Activated CD4-positive, CD25-positive, alpha-beta regulatory T cell treated with anti-CD3 and anti-CD28 coated beads, Interleukin-2, amount 50 U/mL, for 72 hours (primary cell): Measurements from ENCODE around the gene PKD2L2.
A peak's percentile ranks its signal among the peaks of the same experiment; 100 is the strongest.
"Not testable (repeated sequence)": the region's sequence is repeated elsewhere in the genome, so short reads cannot be mapped to it uniquely, and the experiment has no call there.

Experiments
- DNase-seq: peaks from one replicate; pipeline ENCODE4 v3.0.0; 2021

PKD2L2 gene

DNA sequence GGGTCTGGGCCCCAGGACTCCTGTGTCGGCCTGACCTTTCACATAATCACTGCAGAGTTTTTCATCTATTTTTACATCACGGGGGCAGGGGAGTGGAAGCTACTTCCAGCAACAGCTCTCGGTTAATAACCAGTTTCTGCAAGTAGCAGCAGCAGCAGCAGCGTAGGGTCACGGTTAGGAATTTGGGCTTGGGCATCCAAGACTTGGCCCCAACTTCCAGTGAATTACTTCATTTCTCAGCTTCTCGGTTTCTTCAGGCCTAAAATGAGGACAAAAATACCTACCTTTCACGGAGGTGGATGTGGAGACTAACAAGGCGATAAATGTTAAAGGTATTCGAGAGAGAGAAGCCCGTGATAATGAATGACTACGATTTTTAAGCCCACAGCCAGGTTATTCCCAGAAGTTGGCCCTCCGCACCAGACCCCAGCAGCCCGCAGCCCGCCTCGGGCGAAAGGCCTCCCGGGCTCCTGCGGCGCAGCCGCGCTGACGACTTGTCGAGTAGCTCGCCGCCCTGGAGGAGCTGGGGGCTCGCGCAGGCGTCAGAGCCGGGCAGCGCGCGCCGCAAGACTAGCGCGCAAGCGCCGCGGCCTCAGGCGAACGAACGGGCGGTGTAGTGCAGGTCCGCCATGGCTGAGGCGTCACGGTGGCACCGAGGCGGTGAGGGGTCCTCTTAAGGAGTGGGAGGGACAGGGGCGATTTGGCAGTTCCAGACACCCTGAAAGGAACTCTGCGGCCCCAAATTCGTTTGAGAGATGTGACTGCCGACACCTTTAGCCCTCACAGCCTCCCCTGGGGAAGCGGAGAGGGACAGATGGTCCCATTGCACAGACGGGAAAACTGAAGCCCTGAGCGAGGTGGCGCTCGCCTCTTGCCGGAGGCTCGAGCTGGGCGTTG, at the start of gene PKD2L2:
Gene PKD2L2, plus strand, starts transcription at position 595 of the 897 bp plus-strand sequence. Its CDS starts 35 bp downstream, at position 630.
- peak; percentile 83 for DNase-seq

DNA sequence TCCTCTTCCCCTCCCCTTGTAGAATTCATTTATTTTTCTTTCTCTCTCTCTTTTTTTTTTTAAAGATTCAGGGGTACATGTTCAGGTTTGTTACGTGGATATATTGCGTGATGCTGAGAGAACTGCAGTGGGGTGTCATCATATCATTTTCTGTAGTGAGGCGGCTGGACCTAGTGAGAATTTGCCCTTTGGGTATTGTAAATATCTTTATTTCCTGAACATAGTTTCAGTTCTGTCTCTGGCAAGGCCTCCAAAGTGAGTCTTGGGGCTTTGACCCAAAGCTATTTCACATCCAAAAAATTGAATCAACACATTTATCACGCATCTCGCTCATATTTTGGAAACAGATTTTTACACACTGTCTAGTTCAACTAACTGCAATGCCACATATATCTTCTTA, 47.0 kb upstream of the PKD2L2 start:
- DNase-seq: no peak

DNA sequence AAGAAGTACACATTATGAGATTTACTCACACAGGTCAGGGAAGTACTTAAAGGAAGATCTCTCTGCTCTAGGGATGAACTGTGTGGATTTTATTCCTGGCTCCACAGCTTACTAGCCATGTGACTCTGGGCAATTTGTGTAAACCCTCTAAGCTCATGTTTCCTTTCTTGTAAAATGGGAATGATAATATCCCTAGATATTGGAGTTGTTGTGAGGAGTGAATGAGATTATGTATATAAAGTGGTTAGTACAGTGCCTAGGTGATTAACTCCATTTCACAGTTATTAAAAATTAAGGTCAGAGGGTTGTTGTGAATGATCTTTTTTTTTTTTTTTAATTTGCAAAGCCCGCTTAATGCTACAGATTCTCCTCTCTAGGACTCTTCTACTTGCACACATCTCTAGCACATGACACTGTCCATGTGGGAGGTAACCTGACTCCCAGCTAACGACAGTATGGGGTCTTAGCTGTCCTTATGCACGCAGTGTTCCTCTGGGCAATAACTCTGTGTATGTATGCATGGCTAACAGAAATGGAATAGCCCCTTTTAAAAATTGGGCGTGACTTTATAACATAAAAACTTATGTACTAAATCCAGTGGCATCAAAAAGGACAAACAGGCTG, 45.5 kb upstream of the PKD2L2 start:
- DNase-seq: no peak

DNA sequence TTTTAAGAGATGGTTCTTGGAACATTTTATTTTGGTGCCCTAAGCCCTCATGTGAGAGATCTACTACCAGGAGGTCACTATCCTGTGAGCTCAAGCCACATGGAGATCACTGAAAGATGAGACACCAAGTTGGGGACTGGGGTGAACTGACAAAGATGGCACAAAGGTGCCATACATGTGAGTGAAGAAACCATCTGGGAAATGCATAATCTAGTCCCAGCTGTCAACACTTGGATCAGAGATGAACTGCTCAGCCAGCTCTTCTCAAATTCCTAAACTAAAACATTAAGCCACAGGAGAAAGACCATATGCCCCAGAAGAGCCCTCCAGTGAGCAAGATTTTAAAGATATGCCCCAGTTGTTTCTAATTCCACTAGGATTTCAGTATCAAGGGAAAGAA, 43.8 kb upstream of the PKD2L2 start:
- DNase-seq: no peak

DNA sequence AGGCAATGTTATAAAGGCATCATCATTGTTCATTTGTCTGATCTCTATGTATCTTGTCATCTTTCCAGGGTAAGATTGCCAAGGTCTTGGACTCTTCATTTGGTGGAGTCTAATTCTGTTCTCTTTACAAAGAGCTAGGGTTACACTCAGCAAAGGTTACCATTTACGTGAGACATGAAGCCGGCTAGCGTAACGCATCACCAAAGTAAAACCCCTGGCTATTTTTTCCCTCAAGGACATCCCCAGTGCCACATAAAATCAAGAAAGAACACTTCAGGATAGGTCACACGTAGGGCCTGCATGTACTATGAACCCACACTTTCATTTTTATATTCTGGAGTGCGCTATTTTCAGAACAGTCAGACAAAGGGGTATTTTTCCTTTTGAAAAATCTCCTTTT, 41.6 kb upstream of the PKD2L2 start:
- no peak for DNase-seq

DNA sequence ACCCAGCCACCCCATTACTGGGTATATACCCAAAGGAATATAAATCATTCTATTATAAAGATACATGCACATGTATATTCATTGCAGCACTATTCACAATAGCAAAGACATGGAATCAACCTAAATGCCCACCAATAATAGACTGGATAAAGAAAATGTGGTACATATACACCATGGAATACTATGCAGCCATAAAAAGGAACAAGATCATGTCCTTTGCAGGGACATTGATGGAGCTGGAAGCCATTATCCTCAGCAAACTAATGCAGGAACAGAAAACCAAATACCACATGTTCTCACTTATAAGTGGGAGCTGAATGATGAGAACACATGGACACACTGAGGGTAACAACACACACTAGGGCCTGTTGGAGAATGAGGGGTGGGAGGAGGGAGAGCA, 36.1 kb upstream of the PKD2L2 start:
- DNase-seq: not testable (repeated sequence)

DNA sequence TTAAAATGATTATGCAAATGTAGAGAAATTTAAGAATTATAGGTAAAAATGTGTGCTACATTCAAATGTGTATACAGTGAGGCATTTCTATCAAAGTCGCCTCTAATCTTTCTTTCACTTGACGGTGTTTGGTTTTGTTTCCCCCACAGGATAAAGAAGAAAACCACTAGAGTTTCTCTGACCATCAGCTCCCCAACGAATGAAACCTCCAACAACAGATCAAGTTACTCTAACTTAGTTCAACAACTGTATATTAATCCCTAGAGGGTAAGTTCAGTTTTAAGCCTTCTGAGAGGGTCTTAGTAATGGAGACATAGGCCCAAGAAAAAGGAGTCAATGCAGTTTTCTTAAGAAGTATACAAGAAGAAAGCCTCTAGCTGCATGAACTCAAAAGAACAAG, 33.1 kb upstream of the PKD2L2 start:
- no peak for DNase-seq

DNA sequence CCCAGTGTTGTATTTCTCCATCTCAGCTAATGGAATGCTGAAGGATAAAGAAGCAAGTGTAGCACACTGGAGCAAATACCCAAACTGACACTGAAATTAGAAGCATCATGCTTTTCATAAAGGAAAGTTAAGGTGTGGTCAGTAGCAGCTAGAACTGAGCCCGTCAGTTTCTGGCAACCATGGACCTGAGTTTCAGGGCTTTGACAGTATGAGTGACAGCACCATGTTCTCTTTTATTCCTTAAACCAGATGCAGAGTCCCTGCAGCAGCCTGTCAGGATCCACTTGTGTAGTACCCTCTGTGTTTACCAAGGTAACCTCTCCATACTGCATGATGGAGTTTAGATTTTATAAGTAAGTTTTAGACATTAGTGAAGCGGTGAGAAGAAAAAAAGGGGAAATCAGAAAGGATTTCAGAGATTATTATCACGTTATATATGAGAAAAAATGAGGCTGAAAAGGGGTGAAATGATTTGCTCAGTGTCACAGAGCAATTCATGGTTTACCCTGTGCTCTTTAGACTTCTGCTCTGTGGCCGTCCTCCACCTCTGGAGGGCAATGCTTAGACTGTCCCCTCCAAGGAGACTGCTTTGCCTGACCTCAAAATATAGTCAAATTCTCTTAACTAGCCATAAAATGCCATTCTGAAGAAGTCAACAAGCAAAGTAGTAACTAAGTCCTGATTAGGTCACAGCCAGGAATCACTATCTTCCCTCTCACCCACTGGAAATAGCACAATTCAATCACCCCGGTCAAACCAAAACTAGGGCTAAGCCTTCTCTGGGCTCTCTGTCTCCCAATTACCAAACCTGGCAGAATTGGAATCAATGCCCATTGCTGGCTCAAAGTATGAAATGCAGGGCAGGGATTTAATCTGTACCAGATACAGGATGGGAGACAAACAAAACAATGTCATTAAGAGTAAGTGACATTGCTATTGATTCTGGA, 32.1 kb upstream of the PKD2L2 start:
- DNase-seq: no peak

DNA sequence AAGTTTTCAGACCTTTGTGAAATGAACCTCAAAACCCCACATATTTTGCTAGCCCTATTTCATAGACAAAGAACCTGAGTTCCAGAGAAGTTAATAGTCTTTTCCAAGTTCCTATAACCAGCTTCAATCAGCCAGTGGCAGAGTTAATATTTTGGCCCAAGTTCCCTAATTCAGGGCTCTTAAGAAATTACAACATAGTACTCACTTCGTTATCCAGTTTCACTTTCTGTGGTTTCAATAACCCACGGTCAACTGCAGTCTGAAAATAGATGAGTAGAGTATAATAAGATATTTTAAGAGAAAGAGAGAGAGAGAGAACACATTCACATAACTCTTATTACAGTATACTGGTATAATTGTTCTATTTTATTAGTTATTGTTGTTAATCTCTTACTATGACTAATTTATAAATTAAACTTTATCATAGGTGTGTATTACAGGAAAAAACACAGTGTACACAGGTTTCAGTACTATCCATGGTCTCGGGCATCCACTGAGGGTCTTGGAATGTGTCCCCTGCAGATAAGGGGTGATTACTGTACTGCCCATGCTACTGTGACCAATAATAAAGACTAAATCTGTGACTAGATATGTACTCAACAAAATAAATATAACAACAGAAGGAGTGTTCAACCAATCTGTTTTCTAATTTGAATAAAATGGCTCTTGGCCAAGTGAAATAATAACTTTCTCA, 30.9 kb upstream of the PKD2L2 start:
- DNase-seq: no peak

DNA sequence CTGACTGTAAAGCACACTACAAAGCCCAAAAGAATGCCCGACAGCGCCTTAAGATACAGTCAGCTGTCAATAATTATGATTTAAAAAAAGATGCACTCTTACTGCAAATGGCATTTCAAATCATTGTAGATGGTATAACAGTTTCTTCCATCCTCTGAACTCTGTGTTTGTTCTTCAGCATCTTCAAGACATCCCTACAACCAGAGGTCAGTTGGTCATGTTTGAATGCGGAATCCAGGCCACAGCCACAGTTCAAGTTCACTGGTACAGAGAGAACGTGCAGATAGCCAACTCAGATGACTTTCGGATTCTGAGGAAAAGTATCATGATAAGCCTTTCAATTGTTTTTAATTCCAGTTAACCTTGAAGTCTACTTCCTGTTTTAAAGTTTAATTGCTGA, 30.3 kb upstream of the PKD2L2 start:
- DNase-seq: no peak

DNA sequence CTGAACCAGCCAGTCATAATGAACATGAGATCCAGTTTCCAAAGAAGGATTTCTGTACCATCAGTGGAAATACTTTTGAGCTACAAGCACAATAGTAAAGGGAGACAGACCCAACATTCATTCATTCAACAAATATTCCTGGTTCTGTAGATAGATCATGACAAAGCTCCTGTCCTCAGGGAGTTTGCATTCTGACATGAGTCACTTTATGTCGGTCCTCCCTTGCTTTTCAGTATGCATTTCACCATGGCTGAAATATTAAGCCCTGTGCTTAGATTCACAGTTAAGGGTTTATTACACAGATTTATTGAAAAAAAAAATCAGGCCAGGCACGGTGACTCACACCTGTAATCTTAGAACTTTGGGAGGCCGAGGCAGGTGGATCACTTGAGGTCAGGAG, 27.0 kb upstream of the PKD2L2 start:
- no peak for DNase-seq

DNA sequence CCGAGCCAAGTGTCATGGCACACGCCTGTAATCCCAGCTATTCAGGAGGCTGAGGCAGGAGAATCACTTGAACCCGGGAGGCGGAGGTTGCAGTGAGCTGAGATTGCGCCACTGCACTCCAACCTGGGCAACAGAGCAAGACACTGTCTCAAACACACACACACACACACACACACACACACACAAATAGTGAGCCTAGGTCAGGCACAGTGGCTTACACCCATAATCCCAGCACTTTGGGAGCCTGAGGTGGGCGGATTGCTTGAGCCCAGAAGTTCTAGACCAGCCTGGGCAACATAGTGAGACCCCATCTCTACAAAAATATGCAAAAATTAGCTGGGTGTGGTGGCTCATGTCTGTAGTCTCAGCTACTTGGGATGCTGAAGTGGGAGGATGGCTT, 25.6 kb upstream of the PKD2L2 start:
- not testable (repeated sequence) for DNase-seq

DNA sequence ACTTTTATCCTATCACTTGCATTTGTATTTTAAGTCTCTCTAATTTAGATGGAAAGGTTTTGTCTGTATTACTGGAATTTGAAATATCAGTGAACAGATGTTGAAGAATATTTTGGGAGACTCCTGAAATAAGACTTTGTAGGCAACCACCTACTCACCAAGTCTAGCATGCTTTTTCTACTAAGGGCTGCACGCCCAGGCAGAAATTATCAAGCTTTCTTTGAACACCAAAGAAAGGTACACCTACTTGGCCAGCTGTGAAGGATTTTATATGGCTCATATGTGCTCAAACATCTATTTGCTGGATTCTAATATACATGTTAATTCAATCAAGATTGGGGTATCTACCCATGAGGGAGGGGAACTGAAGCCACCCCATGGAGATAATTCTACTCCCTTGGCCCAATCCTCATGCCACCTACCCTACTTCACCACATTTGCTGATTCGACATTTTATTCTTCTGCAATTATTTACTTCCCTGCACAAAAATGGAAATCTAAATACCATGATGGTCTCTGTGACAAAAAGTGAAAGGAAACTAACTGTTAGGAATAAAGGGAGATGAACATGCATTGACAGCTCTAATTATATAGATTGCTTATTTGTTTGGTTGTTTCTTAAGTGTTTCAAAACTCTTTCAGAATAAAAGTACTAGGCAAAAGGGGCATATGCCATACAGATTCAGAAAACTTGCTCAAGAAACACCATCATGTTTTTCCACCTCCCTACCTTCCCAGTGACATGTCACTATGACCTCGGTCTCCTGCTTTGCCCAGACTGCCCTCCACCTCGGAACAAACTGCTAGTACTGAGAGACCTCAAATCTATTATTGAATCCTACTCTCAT, 22.5 kb upstream of the PKD2L2 start:
- no peak for DNase-seq

DNA sequence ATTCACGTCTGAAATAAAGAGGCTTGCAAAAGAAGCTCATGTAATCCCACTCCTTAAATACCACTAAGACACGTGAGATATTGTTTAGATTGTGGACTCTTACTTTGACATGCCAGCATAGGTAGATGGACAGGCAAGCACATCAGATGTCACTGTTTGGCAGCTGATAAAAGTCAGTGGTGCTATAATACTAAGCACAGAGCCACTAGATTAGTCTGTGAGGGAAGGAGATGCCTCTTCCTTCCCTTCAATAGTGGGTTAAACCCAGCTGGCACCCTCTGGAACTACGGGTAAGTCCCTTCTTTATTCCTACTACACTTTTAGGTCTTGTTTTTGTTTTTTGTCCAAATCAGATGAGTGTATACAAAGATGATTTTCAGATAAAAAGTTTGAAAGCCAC, 21.6 kb upstream of the PKD2L2 start, which contains the start of gene MYOT:
Gene MYOT, plus strand, starts transcription at position 197 of the 400 bp plus-strand sequence. CDS start 2,792 bp downstream, outside the sequence.
- no peak for DNase-seq

DNA sequence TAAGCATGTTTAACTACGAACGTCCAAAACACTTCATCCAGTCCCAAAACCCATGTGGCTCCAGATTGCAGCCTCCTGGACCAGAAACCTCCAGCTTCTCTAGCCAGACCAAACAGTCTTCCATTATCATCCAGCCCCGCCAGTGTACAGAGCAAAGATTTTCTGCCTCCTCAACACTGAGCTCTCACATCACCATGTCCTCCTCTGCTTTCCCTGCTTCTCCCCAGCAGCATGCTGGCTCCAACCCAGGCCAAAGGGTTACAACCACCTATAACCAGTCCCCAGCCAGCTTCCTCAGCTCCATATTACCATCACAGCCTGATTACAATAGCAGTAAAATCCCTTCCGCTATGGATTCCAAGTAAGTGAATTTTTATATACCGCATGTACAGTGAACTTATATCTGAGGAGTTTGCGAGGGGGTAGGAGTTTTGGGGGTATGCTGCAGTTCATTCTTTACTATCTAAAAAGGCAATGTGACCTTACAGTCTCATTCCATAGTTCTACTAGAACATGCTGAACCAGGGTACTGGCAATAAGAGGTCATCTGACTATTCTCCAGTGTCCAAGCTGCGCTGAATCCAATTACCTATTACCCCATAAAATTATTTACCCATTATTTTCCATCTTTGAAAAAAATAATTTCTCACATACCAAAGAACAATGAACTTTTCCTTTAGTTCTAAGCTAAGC, 18.5 kb upstream of the PKD2L2 start:
- no peak for DNase-seq

DNA sequence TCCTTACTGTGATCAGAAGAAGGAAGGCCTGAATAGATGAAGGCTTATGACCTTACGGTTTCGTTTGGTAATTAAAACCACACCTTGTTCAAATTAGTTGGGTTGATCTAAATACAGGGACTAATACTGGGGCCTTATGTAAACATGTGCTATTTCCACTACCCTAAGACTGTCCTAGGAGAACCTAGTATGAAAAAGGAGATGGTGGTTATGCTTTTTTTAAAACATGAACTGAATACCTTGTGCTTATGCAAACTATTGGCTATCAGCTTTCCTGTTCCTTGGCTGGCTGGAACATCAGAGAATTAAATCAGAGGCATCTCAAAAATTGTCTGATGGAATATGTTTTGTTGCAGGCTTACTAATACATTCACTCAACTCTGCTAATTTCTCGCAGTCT, 17.7 kb upstream of the PKD2L2 start:
- DNase-seq: no peak

DNA sequence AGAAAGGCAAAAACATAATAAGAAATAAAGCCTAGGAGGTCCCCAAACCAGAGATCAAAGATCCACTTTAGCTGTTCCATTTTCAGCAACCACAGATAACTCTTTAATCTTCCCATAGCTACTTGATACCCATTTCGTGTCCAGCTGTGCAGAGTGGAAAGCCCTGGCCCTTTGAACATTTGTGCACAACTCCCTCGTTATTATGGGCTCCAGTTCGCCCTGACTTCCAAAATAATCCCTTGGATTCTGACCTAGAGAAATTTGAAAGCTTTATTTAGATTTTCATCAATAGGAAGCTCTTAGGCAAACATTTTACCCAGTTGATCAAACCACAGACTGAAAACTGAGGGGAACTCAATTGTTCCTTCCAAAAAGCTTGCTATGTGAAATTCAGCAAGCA, 16.8 kb upstream of the PKD2L2 start:
- DNase-seq: no peak

DNA sequence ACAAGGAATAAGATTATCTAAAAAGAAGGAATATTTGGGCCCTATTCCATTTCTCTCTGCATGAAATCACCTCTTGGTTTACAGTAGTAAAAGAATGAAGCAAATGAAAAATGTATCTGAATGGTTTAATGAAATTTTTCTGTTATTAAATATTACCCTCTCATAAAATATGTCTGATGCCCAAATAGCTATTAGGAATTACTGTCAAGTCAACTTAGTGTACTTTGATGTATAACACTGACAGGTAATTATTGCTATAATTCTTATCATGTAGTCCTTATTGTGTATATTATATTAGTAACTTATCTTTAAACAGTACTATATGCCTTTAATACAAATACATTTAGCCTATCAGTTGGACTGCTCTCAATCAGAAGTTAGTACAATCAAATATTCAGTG, 13.2 kb upstream of the PKD2L2 start:
- DNase-seq: no peak

DNA sequence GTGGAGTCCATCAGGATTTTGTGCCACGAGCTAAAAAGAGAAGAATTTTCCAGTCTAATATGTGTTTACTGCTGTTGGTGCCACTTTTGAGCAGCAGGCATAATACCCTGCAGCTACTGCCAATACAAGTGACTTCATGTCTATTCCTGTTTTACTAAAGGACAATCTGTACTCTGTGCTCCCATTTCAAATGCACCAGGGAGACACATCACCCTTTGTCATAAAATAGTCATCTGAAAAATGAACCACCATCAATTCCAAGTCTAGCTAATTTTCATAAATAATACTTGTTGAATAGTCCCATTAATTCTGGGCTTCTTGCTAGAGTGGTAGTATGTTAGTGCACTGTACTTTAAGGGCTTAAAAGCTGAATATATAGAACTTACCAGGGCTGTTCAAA, 8.9 kb upstream of the PKD2L2 start:
- no peak for DNase-seq

DNA sequence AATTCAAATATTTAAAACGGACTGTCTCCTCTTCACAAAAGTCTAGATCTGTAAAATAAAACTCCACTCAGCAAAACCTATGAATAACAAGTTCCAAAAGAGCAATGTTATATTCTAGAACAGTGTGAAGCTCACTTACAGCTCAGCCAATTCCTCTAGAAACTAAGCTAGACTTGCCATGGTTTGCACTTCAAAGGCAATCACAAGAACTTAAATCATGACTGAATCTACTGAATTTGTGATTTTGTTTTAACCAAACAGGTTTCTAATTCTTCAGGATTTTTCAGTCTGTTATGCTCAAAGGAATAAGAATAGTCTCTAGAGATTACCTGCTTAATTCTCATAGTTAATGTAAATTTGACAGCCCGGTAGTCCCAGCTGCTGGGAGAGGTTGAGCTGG, 1.4 kb upstream of the PKD2L2 start:
- DNase-seq: no peak

DNA sequence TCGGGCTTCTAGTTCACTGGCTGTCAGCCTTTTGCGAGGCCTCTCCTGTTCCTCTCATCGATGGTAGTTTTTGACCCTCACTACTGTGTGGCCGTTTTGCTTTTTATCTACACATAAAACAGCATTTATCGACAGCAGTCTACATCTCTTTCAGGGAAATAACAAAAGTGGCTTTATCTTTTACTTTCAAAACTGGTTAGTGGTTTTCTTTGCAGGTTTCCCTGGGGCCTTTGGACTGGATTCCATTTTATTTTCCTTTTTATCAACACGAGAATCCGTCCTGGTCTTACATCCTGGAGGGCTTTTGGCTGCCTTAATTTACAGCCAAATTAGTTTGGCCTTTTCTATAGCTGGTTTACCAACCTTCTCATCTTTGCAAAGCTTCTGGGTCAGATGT, 793 bp upstream of the PKD2L2 start:
- DNase-seq: no peak
